Measurements from ENCODE around the gene ETS2. TPM values are rescaled to one million over a fixed set of nuclear protein-coding genes. Genes with fewer than 3 reads are reported as not detected.

Gene ETS2
- total and polyA plus RNA-seq, 10 of the 15 experiments (the other 5 are each of a cell fraction or from before 2014, with no cell fraction given) = 0.52 to 8.6 (median 3.8) TPM

DNA sequence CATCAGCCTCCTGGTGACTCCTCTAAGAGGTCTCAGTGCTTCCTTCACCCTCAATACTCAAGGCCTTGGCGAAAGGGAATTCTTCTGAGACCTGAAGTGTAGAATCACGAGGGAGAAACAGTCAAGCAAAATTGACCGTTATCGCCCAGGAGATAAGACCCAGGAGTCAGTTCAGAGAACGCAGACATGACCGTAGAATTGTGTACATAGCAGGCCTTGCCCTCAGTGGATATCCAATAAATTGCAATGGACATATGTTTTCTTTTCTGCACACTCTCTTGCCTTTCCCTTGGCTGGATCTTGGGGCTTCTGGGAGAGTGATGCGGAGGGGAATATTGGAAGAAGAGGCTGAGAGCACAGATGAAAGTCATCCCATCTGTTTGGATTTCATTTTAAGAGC lies 15.7 kb upstream of the ETS2 start:
- TF ChIP-seq GATAD2B (conservative IDR thresholded peaks at IDR 0.05; ENCODE audit: low read depth) (no peak), RUNX3 (IDR thresholded peaks at IDR 0.05; ENCODE audit: low read length) (no peak), RAD21 (IDR thresholded peaks at IDR 0.05; ENCODE audit: insufficient read depth, low read depth, low read length) (no peak), CHD2 (IDR thresholded peaks at IDR 0.05; ENCODE audit: borderline replicate concordance, low read depth, low read length) (no peak), RELA (IDR thresholded peaks at IDR 0.05; ENCODE audit: borderline replicate concordance, partially characterized antibody) (no peak), IKZF2 (IDR thresholded peaks at IDR 0.05) (no peak), NR2C1 (IDR thresholded peaks at IDR 0.05) (no peak), FOXM1 (IDR thresholded peaks at IDR 0.05; ENCODE audit: low read depth, low read length) (no peak), MTA3 (IDR thresholded peaks at IDR 0.05; ENCODE audit: borderline replicate concordance, low read length) (no peak), SUPT20H (IDR thresholded peaks at IDR 0.05; ENCODE audit: borderline replicate concordance, control insufficient read depth, low read depth, low read length) (no peak), CBX3 (IDR thresholded peaks at IDR 0.05; ENCODE audit: borderline replicate concordance, low read depth) (no peak), IKZF1 (conservative IDR thresholded peaks at IDR 0.05) (no peak), SMAD1 (IDR thresholded peaks at IDR 0.05; ENCODE audit: low read depth, partially characterized antibody) (no peak), TAF1 (IDR thresholded peaks at IDR 0.05; ENCODE audit: borderline replicate concordance, low read depth, low read length) (no peak), KLF5 (IDR thresholded peaks at IDR 0.05; ENCODE audit: partially characterized antibody) (no peak), SIX5 (IDR thresholded peaks at IDR 0.05; ENCODE audit: low read depth, low read length, severe bottlenecking) (no peak), ZNF207 (IDR thresholded peaks at IDR 0.05; ENCODE audit: borderline replicate concordance) (no peak)
- TF ChIP-seq, protein P1, sequence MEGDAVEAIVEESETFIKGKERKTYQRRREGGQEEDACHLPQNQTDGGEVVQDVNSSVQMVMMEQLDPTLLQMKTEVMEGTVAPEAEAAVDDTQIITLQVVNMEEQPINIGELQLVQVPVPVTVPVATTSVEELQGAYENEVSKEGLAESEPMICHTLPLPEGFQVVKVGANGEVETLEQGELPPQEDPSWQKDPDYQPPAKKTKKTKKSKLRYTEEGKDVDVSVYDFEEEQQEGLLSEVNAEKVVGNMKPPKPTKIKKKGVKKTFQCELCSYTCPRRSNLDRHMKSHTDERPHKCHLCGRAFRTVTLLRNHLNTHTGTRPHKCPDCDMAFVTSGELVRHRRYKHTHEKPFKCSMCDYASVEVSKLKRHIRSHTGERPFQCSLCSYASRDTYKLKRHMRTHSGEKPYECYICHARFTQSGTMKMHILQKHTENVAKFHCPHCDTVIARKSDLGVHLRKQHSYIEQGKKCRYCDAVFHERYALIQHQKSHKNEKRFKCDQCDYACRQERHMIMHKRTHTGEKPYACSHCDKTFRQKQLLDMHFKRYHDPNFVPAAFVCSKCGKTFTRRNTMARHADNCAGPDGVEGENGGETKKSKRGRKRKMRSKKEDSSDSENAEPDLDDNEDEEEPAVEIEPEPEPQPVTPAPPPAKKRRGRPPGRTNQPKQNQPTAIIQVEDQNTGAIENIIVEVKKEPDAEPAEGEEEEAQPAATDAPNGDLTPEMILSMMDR (IDR thresholded peaks at IDR 0.05 in 2 of 3, conservative IDR thresholded peaks at IDR 0.05 in 1 of 3; ENCODE audit: control insufficient read depth in 2 of 3, extremely low read depth in 1 of 3, insufficient read depth in 1 of 3, low read depth in 3 of 3, low read length in 3 of 3) = no peak
- TF ChIP-seq, protein P2, sequence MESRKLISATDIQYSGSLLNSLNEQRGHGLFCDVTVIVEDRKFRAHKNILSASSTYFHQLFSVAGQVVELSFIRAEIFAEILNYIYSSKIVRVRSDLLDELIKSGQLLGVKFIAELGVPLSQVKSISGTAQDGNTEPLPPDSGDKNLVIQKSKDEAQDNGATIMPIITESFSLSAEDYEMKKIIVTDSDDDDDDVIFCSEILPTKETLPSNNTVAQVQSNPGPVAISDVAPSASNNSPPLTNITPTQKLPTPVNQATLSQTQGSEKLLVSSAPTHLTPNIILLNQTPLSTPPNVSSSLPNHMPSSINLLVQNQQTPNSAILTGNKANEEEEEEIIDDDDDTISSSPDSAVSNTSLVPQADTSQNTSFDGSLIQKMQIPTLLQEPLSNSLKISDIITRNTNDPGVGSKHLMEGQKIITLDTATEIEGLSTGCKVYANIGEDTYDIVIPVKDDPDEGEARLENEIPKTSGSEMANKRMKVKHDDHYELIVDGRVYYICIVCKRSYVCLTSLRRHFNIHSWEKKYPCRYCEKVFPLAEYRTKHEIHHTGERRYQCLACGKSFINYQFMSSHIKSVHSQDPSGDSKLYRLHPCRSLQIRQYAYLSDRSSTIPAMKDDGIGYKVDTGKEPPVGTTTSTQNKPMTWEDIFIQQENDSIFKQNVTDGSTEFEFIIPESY (IDR thresholded peaks at IDR 0.05) = no peak
- TF ChIP-seq, protein P3, sequence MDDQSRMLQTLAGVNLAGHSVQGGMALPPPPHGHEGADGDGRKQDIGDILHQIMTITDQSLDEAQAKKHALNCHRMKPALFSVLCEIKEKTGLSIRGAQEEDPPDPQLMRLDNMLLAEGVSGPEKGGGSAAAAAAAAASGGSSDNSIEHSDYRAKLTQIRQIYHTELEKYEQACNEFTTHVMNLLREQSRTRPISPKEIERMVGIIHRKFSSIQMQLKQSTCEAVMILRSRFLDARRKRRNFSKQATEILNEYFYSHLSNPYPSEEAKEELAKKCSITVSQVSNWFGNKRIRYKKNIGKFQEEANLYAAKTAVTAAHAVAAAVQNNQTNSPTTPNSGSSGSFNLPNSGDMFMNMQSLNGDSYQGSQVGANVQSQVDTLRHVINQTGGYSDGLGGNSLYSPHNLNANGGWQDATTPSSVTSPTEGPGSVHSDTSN (IDR thresholded peaks at IDR 0.05; ENCODE audit: insufficient replicate concordance, low read depth, low read length) = no peak
- Histone ChIP-seq H3K4me2 (ENCODE audit: control insufficient read depth, insufficient read depth) (no peak overlapping the region), H4K20me1 (ENCODE audit: control insufficient read depth, insufficient read depth) (no peaks in the 10 kb centered on the region), H3K9ac (ENCODE audit: control insufficient read depth, insufficient read depth, low read length) (no peak overlapping the region), H3K4me1 (ENCODE audit: control insufficient read depth, insufficient read depth, low read length) (peaks cover 14% of the 10 kb centered on the region), H3K27ac (ENCODE audit: control insufficient read depth, insufficient read depth) (no peak overlapping the region), H3K4me3 (no peak overlapping the region), H3K79me2 (ENCODE audit: control insufficient read depth, insufficient read depth, low read length) (no peaks in the 10 kb centered on the region), H3K9me3 (replicated peaks; ENCODE audit: control insufficient read depth, insufficient read depth, low read length) (no peaks in the 10 kb centered on the region), H3K27me3 (replicated peaks in 1 of 2; ENCODE audit: control insufficient read depth in 2 of 2, insufficient read depth in 2 of 2, low read length in 1 of 2) (no peaks in the 10 kb centered on the region), H2AFZ (ENCODE audit: control insufficient read depth, low read depth, low read length) (no peak overlapping the region), H3K36me3 (ENCODE audit: control insufficient read depth in 2 of 2, insufficient read depth in 2 of 2, low read length in 1 of 2) (no peaks in the 10 kb centered on the region)
- ChIA-PET SMC1A (ENCODE audit: uncharacterized antibody, unreplicated experiment) (interaction anchor here (0.7 kb wide), 1 partner anchor 9 kb away, joined by 3 read pairs; no protein-coding TSS in a partner anchor), CTCF (no interaction called here), POLR2A (no interaction called here), RAD21 (ENCODE audit: unreplicated experiment) (no interaction called here)
- WGBS (ENCODE audit: insufficient coverage, insufficient replicate concordance, low lambda C conversion rate, missing lambda C conversion rate) = 68% methylated on average over 7 of the region's 7 CpGs
- FAIRE-seq (no peak), ATAC-seq (no peak), DNase-seq (ENCODE audit: low read depth, low spot score) (no peak)
- in situ Hi-C loops (cut with MboI) = no loop called here
- intact Hi-C loops (cut with micrococcal nuclease; ENCODE audit: unreplicated experiment) = no loop called here
- BruUV-seq (replicated peaks) = no TSS peak
